Upper lobe of left lung (tissue), 4 donors: ENCODE measurements around the gene C5orf63.

Experiments used
- CTCF ChIP-seq, 6 experiments: fragments of 450-650 bp in 4 of 6; fragments of 200-600 bp in 2 of 6; sonication (generic) in 2 of 6; IDR thresholded peaks; one replicate each; pipeline ENCODE4 v1.5.1; 2016 to 2019; ENCODE audit warnings: antibody characterized with exemption in 6 of 6
- POLR2A ChIP-seq, 4 donors: fragments of 450-650 bp; IDR thresholded peaks; one replicate each; pipeline ENCODE4 v1.5.1; 2016 to 2017; ENCODE audit warnings: antibody characterized with exemption in 4 of 4, mild to moderate bottlenecking in 2 of 4
- POLR2AphosphoS5 ChIP-seq, 2 donors: sonication (generic); formaldehyde crosslinking; IDR thresholded peaks; one replicate each; pipeline ENCODE4 v1.5.1; 2017; ENCODE audit warnings: antibody characterized with exemption in 2 of 2

- no peak for TF ChIP-seq CTCF (IDR thresholded peaks at IDR 0.05)
- TF ChIP-seq POLR2A (IDR thresholded peaks at IDR 0.05), result no peak
- TF ChIP-seq POLR2AphosphoS5 (IDR thresholded peaks at IDR 0.05), result no peak
Measured at GRCh38 chr5:127040796-127041520, 32.3 kb downstream of the C5orf63 start.
